Uterus (tissue), 4 donors: Measurements from ENCODE around the gene DROSHA. TPM values are rescaled to one million over a fixed set of nuclear protein-coding genes. Genes with fewer than 3 reads are reported as not detected.
A peak's percentile ranks its signal among the peaks of the same experiment; 100 is the strongest.

Experiments
- DNase-seq, 2 donors: peaks; one replicate each; pipeline ENCODE4 v3.0.0-alpha.2; 2019 to 2020
- H3K27ac ChIP-seq, 2 donors: fragments of 200-600 bp; sonication (generic); 1 replicate in 1 of 2; 2 replicates in 1 of 2; pipeline ENCODE4 v1.5.1; 2016 to 2018
- H3K27me3 ChIP-seq, 2 donors: fragments of 200-600 bp; sonication (generic); one replicate each; pipeline ENCODE4 v1.5.1; 2018 to 2019; ENCODE audit warnings: control low read depth in 1 of 2
- H3K36me3 ChIP-seq, 2 donors: fragments of 200-600 bp; sonication (generic); one replicate each; pipeline ENCODE4 v1.5.1; 2019; ENCODE audit warnings: control low read depth in 1 of 2
- H3K4me1 ChIP-seq, 2 donors: fragments of 200-600 bp; sonication (generic); one replicate each; pipeline ENCODE4 v1.5.1; 2018 to 2019; ENCODE audit warnings: control low read depth in 1 of 2
- H3K4me3 ChIP-seq, 2 donors: fragments of 200-600 bp; sonication (generic); 1 replicate in 1 of 2; 2 replicates in 1 of 2; pipeline ENCODE4 v1.5.1; 2018 to 2019; ENCODE audit warnings: mild to moderate bottlenecking in 1 of 2
- H3K9me3 ChIP-seq, 2 donors: fragments of 200-600 bp; sonication (generic); one replicate each; pipeline ENCODE4 v1.5.1; 2019; ENCODE audit warnings: control low read depth in 1 of 2
- POLR2A ChIP-seq, 2 donors: fragments of 450-650 bp; IDR thresholded peaks; one replicate each; pipeline ENCODE4 v1.6.1; 2016; ENCODE audit warnings: antibody characterized with exemption in 2 of 2, mild to moderate bottlenecking in 1 of 2, moderate library complexity in 1 of 2
- intact Hi-C: fragments of 100-400 bp; cut with DNase I; formaldehyde crosslinking; loops from one replicate; pipeline ENCODE4 v1.15.1; 2023; ENCODE audit warnings: low total_unique reads
- total RNA-seq, 4 donors: library from RNA; depleted of rRNA in 3 of 4; stranded (reverse); fragments of >200 nt in 3 of 4; gene quantifications; one replicate each; pipeline versions ENCODE4 v1.1.0 to v1.2.4, GENCODE V29; 2014 to 2023
- TF ChIP-seq, protein P1 (sequence below), 4 experiments: fragments of 200-600 bp in 2 of 4; fragments of 450-650 bp in 2 of 4; sonication (generic) in 2 of 4; IDR thresholded peaks; one replicate each; pipeline ENCODE4 v1.5.1; 2016 to 2019; ENCODE audit warnings: antibody characterized with exemption in 4 of 4, mild to moderate bottlenecking in 2 of 4, moderate library complexity in 1 of 4
- donor health status: DM: yes; HTN: yes; CAD: no.

Gene DROSHA
- total RNA-seq, 4 donors from 2014 or later = 17.2 to 82.1 (median 40.5) TPM

GRCh38 chr5:31477516-31477915, 54.4 kb downstream of the DROSHA start:
- Histone ChIP-seq H3K36me3 (no peaks in the 10 kb centered on the region), H3K4me3 (no peak overlapping the region), H3K27me3 (no peaks in the 10 kb centered on the region), H3K4me1 (peaks cover 0 to 12% of the 10 kb centered on the region in 2 donors), H3K9me3 (no peaks in the 10 kb centered on the region), H3K27ac (no peak overlapping the region)
- intact Hi-C loops = no loop called here
- DNase-seq = no peak
- no peak for TF ChIP-seq POLR2A (IDR thresholded peaks at IDR 0.05)
- TF ChIP-seq, protein P1, sequence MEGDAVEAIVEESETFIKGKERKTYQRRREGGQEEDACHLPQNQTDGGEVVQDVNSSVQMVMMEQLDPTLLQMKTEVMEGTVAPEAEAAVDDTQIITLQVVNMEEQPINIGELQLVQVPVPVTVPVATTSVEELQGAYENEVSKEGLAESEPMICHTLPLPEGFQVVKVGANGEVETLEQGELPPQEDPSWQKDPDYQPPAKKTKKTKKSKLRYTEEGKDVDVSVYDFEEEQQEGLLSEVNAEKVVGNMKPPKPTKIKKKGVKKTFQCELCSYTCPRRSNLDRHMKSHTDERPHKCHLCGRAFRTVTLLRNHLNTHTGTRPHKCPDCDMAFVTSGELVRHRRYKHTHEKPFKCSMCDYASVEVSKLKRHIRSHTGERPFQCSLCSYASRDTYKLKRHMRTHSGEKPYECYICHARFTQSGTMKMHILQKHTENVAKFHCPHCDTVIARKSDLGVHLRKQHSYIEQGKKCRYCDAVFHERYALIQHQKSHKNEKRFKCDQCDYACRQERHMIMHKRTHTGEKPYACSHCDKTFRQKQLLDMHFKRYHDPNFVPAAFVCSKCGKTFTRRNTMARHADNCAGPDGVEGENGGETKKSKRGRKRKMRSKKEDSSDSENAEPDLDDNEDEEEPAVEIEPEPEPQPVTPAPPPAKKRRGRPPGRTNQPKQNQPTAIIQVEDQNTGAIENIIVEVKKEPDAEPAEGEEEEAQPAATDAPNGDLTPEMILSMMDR (IDR thresholded peaks at IDR 0.05) = no peak

DNA sequence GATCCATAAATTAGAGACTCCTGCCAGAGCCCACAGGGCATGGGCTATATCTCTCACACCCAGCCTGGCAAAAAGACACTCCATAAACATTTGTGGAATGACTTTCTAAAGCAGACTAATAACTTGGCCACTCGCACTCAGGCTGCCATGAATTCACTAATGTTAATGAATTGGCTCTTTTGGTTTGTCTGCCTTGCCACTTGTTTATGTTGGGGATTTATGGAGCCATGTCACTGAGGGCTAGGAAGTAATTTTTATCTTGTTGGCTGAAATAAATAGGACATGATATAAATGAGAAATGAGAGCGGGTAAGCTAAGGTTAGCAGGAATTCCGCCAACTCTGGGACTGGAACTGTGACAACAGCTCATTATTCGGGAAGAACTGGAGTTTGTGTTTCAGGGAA, 55.2 kb downstream of the DROSHA start:
- intact Hi-C loops = no loop called here
- H3K9me3 ChIP-seq = no peaks in the 10 kb centered on the region
- DNase-seq = peak in 1 of 2 donors; percentile 28
- H3K4me3 ChIP-seq = no peak overlapping the region
- H3K36me3 ChIP-seq = no peaks in the 10 kb centered on the region
- H3K4me1 ChIP-seq = peaks cover 0 to 12% of the 10 kb centered on the region in 2 donors
- H3K27me3 ChIP-seq = no peaks in the 10 kb centered on the region
- TF ChIP-seq, protein P1 (IDR thresholded peaks at IDR 0.05) = no peak
- no peak for TF ChIP-seq POLR2A (IDR thresholded peaks at IDR 0.05)
- no peak overlapping the region for H3K27ac ChIP-seq

- Histone ChIP-seq H3K27ac (no peak overlapping the region), H3K4me3 (no peak overlapping the region), H3K27me3 (no peaks in the 10 kb centered on the region), H3K36me3 (no peaks in the 10 kb centered on the region), H3K9me3 (no peaks in the 10 kb centered on the region), H3K4me1 (peaks cover 0 to 2% of the 10 kb centered on the region in 2 donors)
- no peak for DNase-seq
- intact Hi-C loops = no loop called here
- TF ChIP-seq, protein P1 (IDR thresholded peaks at IDR 0.05) = no peak
- TF ChIP-seq POLR2A (IDR thresholded peaks at IDR 0.05) = no peak
Measured at GRCh38 chr5:31471916-31472315, 60.0 kb downstream of the DROSHA start.

DNA sequence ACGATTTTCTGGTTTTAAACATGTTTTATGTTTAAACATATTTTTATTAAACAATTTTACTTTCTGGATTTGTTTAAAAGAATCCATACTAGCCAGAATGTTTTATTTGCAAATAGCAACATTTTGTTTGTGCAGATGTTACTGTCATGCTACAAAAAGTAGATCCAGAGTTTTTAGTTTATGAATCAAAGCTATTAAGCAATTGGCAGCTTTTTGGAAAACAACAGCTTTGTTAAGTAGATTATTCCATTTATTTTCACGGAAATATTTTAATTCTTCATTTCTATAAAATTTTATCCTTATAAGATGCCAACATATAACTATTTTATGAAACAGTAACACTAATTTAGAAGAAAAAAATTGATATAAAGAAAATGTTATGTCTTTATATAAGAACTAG, 60.9 kb downstream of the DROSHA start:
- no peak overlapping the region for H3K4me3 ChIP-seq
- no peak for TF ChIP-seq POLR2A (IDR thresholded peaks at IDR 0.05)
- TF ChIP-seq, protein P1 (IDR thresholded peaks at IDR 0.05) = no peak
- no peaks in the 10 kb centered on the region for H3K9me3 ChIP-seq
- no peak overlapping the region for H3K27ac ChIP-seq
- H3K4me1 ChIP-seq = no peaks in the 10 kb centered on the region
- no peaks in the 10 kb centered on the region for H3K27me3 ChIP-seq
- H3K36me3 ChIP-seq = no peaks in the 10 kb centered on the region
- intact Hi-C loops = no loop called here
- no peak for DNase-seq

GRCh38 chr5:31470608-31471007, 61.3 kb downstream of the DROSHA start:
- Histone ChIP-seq H3K4me1 (no peaks in the 10 kb centered on the region), H3K9me3 (no peaks in the 10 kb centered on the region), H3K36me3 (no peaks in the 10 kb centered on the region), H3K27ac (no peak overlapping the region), H3K4me3 (no peak overlapping the region), H3K27me3 (no peaks in the 10 kb centered on the region)
- peak in 1 of 2 donors; percentile 23 for DNase-seq
- TF ChIP-seq POLR2A (IDR thresholded peaks at IDR 0.05) = no peak
- TF ChIP-seq, protein P1 (IDR thresholded peaks at IDR 0.05) = no peak
- intact Hi-C loops = no loop called here
